Panc1 (cell line): ENCODE measurements around the gene FAM167B. TPM values are rescaled to one million over a fixed set of nuclear protein-coding genes. Genes with fewer than 3 reads are reported as not detected.

Experiments used
- ATAC-seq: fragments of 200-7000 bp; cut with Tn5 transposase; 2 replicates; pipeline ENCODE4 v1.9.1; 2020; ENCODE audit warnings: mild to moderate bottlenecking, moderate library complexity
- BruUV-seq: library from RNA; stranded (reverse); fragments of 400-500 nt; replicated peaks from 2 replicates; lab custom pipeline; 2021; lab: Mats Ljungman, UMichigan
- CTCF ChIA-PET: fragments of 300-600 bp; sonication (Branson Sonifier 250); formaldehyde crosslinking; loops from one replicate; lab custom pipeline; 2022; ENCODE audit warnings: antibody characterized with exemption; lab: Charles Lee
- POLR2A ChIA-PET: fragments of 300-600 bp; sonication (Branson Sonifier 250); formaldehyde crosslinking; loops from one replicate; lab custom pipeline; 2022; ENCODE audit warnings: antibody characterized with exemption; lab: Charles Lee
- DNase-seq: peaks from one replicate; pipeline ENCODE4 v3.0.0-alpha.2; 2010; ENCODE audit warnings: low read depth, low spot score
- H3K27ac ChIP-seq: 2 replicates; pipeline ENCODE4 v1.5.1; 2011; ENCODE audit warnings: mild to moderate bottlenecking, low read length, inconsistent platforms
- H3K27me3 ChIP-seq: fragments of 200-500 bp; sonication (Bioruptor generic); 2 replicates; pipeline ENCODE4 v1.6.0; 2014; ENCODE audit warnings: low read length, inconsistent platforms; ENCODE audit not compliant: control insufficient read depth, insufficient read depth
- H3K36me3 ChIP-seq: fragments of 200-500 bp; sonication (Bioruptor generic); 2 replicates; pipeline ENCODE4 v1.5.1; 2014; ENCODE audit warnings: inconsistent platforms, mild to moderate bottlenecking, low read length, moderate library complexity; ENCODE audit not compliant: control insufficient read depth, insufficient read depth
- H3K4me1 ChIP-seq: 2 replicates; pipeline ENCODE4 v1.5.1; 2011; ENCODE audit warnings: inconsistent platforms, mild to moderate bottlenecking, low read length, moderate library complexity; ENCODE audit not compliant: control insufficient read depth, insufficient read depth
- H3K4me3 ChIP-seq, 2 experiments: 2 replicates each; pipeline ENCODE4 v1.5.1; 2011 to 2012; ENCODE audit warnings: low read depth in 2 of 2, low read length in 2 of 2, mild to moderate bottlenecking in 2 of 2, inconsistent platforms in 1 of 2, moderate library complexity in 1 of 2
- H3K9me3 ChIP-seq: fragments of 200-500 bp; sonication (Bioruptor generic); 2 replicates; pipeline ENCODE4 v1.5.1; 2014; ENCODE audit warnings: low read depth, mild to moderate bottlenecking, inconsistent platforms, low read length, moderate library complexity; ENCODE audit not compliant: control insufficient read depth, insufficient read depth
- CTCF ChIP-seq: fragments of 450-650 bp; IDR thresholded peaks from 2 replicates; pipeline ENCODE4 v1.5.1; 2017; ENCODE audit warnings: mild to moderate bottlenecking
- POLR2AphosphoS5 ChIP-seq: IDR thresholded peaks from 2 replicates; pipeline ENCODE4 v1.6.1; 2012; ENCODE audit warnings: mild to moderate bottlenecking, low read depth, low read length, moderate library complexity
- REST ChIP-seq, 2 experiments: IDR thresholded peaks; 2 replicates each; pipeline ENCODE4 v1.6.1; 2011 to 2012; ENCODE audit warnings: low read depth in 2 of 2, control low read depth in 1 of 2, low read length in 1 of 2, mild to moderate bottlenecking in 1 of 2, moderate library complexity in 1 of 2; ENCODE audit not compliant: insufficient read depth in 1 of 2
- SIN3A ChIP-seq: IDR thresholded peaks from 2 replicates; pipeline ENCODE4 v1.6.1; 2012; ENCODE audit warnings: low read depth, mild to moderate bottlenecking, low read length, moderate library complexity, borderline replicate concordance; ENCODE audit not compliant: insufficient read depth
- TCF7L2 ChIP-seq: IDR thresholded peaks from 2 replicates; pipeline ENCODE4 v1.6.1; 2011; ENCODE audit warnings: mild to moderate bottlenecking, low read depth, low read length, inconsistent platforms
- in situ Hi-C: cut with HindIII; loops from 2 replicates; pipeline ENCODE4 v1.10.0; 2016; ENCODE audit warnings: low sequenced_read_pairs, low pct_unique_long_range_greater_than_20kb
- intact Hi-C: fragments of 100-400 bp; cut with micrococcal nuclease; formaldehyde crosslinking; loops from one replicate; pipeline ENCODE4 v1.10.0; 2022; ENCODE audit not compliant: unreplicated experiment
- total RNA-seq: library from RNA; stranded (reverse); gene quantifications from one replicate; pipeline ENCODE4 v1.2.1, GENCODE V29; 2021; ENCODE audit not compliant: unreplicated experiment

FAM167B gene
- total RNA-seq, 1 experiment from 2014 or later = 1.9 TPM

- peak; percentile 3; the same call in 1 of the 2 replicates for ATAC-seq
- intact Hi-C loops (no loop called here), in situ Hi-C loops (no loop called here)
- Histone ChIP-seq H3K4me3 (no peak overlapping the region), H3K27ac (no peak overlapping the region), H3K4me1 (peaks cover 49% of the 10 kb centered on the region), H3K36me3 (peaks cover 11% of the 10 kb centered on the region; the same call in 1 of the 2 replicates), H3K9me3 (no peaks in the 10 kb centered on the region), H3K27me3 (no peaks in the 10 kb centered on the region)
- no TSS peak for BruUV-seq
- POLR2A ChIA-PET = interaction anchor here (0.5 to 0.6 kb wide), 2 partner anchors 52 to 614 kb away, joined by 11 to 14 read pairs; no protein-coding TSS in a partner anchor
- TF ChIP-seq SIN3A (no peak), POLR2AphosphoS5 (peak; percentile 69)
- CTCF ChIA-PET = no interaction called here
- no peak for DNase-seq
Observed at GRCh38 chr1:32198237-32199042, 48.6 kb upstream of the FAM167B start.

- BruUV-seq = no TSS peak
- POLR2A ChIA-PET = interaction anchor here (0.5 kb wide), 1 partner anchor 615 kb away, joined by 11 read pairs; no protein-coding TSS in a partner anchor
- ATAC-seq = peak; percentile 8; the same call in 1 of the 2 replicates
- Histone ChIP-seq H3K4me1 (peaks cover 51% of the 10 kb centered on the region), H3K36me3 (peaks cover 11% of the 10 kb centered on the region; the same call in 1 of the 2 replicates), H3K27me3 (no peaks in the 10 kb centered on the region), H3K4me3 (no peak overlapping the region), H3K9me3 (no peaks in the 10 kb centered on the region), H3K27ac (peak overlapping the region; percentile 81)
- in situ Hi-C loops (no loop called here), intact Hi-C loops (no loop called here)
- TF ChIP-seq POLR2AphosphoS5 (0 out of 2 replicates have a peak, but pooled peaks have one; percentile 55), SIN3A (no peak)
- CTCF ChIA-PET = no interaction called here
- no peak for DNase-seq
Observed at GRCh38 chr1:32199043-32199716, 47.8 kb upstream of the FAM167B start.

- ChIA-PET CTCF (no interaction called here), POLR2A (interaction anchor here (0.6 kb wide), 1 partner anchor 152 kb away, joined by 3 read pairs; no protein-coding TSS in a partner anchor)
- DNase-seq (no peak), ATAC-seq (peak; percentile 14)
- H3K36me3 ChIP-seq = peaks cover 11% of the 10 kb centered on the region; the same call in 1 of the 2 replicates
- intact Hi-C loops (no loop called here), in situ Hi-C loops (no loop called here)
- TF ChIP-seq POLR2AphosphoS5 = no peak; the same call in 1 of the 2 replicates
- no peak for TF ChIP-seq TCF7L2
- no peak for TF ChIP-seq CTCF
- TF ChIP-seq SIN3A = no peak
- no peak for TF ChIP-seq REST (IDR thresholded peaks at IDR 0.05; ENCODE audit: insufficient read depth in 1 of 2, low read depth in 2 of 2, low read length in 1 of 2)
- no peaks in the 10 kb centered on the region for H3K27me3 ChIP-seq
- peak overlapping the region; percentile 81 for H3K27ac ChIP-seq
- H3K4me1 ChIP-seq = peaks cover 52% of the 10 kb centered on the region
- no peaks in the 10 kb centered on the region for H3K9me3 ChIP-seq
- no TSS peak for BruUV-seq
- H3K4me3 ChIP-seq = peak overlapping the region; percentile 60 to 71
Observed at GRCh38 chr1:32199717-32200072, 47.3 kb upstream of the FAM167B start.
